Uterus (tissue), 4 donors: Measurements from ENCODE around the gene COL4A4. TPM values are rescaled to one million over a fixed set of nuclear protein-coding genes. Genes with fewer than 3 reads are reported as not detected.
"Not testable (repeated sequence)": the region's sequence is repeated elsewhere in the genome, so short reads cannot be mapped to it uniquely, and the experiment has no call there.

ENCODE experiments used
- DNase-seq, 2 donors: peaks; one replicate each; pipeline ENCODE4 v3.0.0-alpha.2; 2019 to 2020
- H3K27ac ChIP-seq, 2 donors: fragments of 200-600 bp; sonication (generic); 1 replicate in 1 of 2; 2 replicates in 1 of 2; pipeline ENCODE4 v1.5.1; 2016 to 2018
- H3K27me3 ChIP-seq, 2 donors: fragments of 200-600 bp; sonication (generic); one replicate each; pipeline ENCODE4 v1.5.1; 2018 to 2019; ENCODE audit warnings: control low read depth in 1 of 2
- H3K36me3 ChIP-seq, 2 donors: fragments of 200-600 bp; sonication (generic); one replicate each; pipeline ENCODE4 v1.5.1; 2019; ENCODE audit warnings: control low read depth in 1 of 2
- H3K4me1 ChIP-seq, 2 donors: fragments of 200-600 bp; sonication (generic); one replicate each; pipeline ENCODE4 v1.5.1; 2018 to 2019; ENCODE audit warnings: control low read depth in 1 of 2
- H3K4me3 ChIP-seq, 2 donors: fragments of 200-600 bp; sonication (generic); 1 replicate in 1 of 2; 2 replicates in 1 of 2; pipeline ENCODE4 v1.5.1; 2018 to 2019; ENCODE audit warnings: mild to moderate bottlenecking in 1 of 2
- H3K9me3 ChIP-seq, 2 donors: fragments of 200-600 bp; sonication (generic); one replicate each; pipeline ENCODE4 v1.5.1; 2019; ENCODE audit warnings: control low read depth in 1 of 2
- CTCF ChIP-seq, 4 experiments: fragments of 200-600 bp in 2 of 4; fragments of 450-650 bp in 2 of 4; sonication (generic) in 2 of 4; IDR thresholded peaks; one replicate each; pipeline ENCODE4 v1.5.1; 2016 to 2019; ENCODE audit warnings: antibody characterized with exemption in 4 of 4, mild to moderate bottlenecking in 2 of 4, moderate library complexity in 1 of 4
- POLR2A ChIP-seq, 2 donors: fragments of 450-650 bp; IDR thresholded peaks; one replicate each; pipeline ENCODE4 v1.6.1; 2016; ENCODE audit warnings: antibody characterized with exemption in 2 of 2, mild to moderate bottlenecking in 1 of 2, moderate library complexity in 1 of 2
- intact Hi-C: fragments of 100-400 bp; cut with DNase I; formaldehyde crosslinking; loops from one replicate; pipeline ENCODE4 v1.15.1; 2023; ENCODE audit warnings: low total_unique reads
- total RNA-seq, 4 donors: library from RNA; depleted of rRNA in 3 of 4; stranded (reverse); fragments of >200 nt in 3 of 4; gene quantifications; one replicate each; pipeline versions ENCODE4 v1.1.0 to v1.2.4, GENCODE V29; 2014 to 2023
- donor health status: DM: yes; HTN: yes; CAD: no.

Gene COL4A4
- total RNA-seq, 4 donors from 2014 or later = 0.76 to 6.4 (median 3.4) TPM

DNA sequence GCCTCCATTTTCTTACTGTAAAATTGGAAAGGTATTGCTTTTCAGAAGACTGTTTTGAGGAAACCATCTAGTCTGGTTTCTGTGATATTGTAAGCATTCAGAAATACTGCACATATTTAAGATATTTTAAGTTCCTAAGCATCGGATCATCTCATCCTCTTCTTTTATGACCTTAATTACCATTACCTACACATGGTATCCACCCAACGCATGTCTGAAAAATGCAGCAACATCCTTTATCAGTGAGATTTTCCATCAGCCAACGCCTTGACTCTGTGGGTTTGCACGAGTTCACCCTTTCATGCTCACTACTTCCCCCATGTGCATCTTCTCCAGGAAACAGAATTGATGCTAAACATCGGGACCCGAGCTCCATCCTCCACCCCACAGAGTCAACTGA is 84.3 kb downstream of the COL4A4 start:
- intact Hi-C loops = no loop called here
- TF ChIP-seq POLR2A (IDR thresholded peaks at IDR 0.05) (no peak), CTCF (IDR thresholded peaks at IDR 0.05) (no peak)
- no peaks in the 10 kb centered on the region for H3K4me1 ChIP-seq

GRCh38 chr2:227065065-227065464 is 98.9 kb downstream of the COL4A4 start:
- H3K4me3 ChIP-seq, H3K9me3 ChIP-seq, H3K4me1 ChIP-seq, H3K27me3 ChIP-seq, DNase-seq, H3K27ac ChIP-seq, intact Hi-C loops, H3K36me3 ChIP-seq: not testable (repeated sequence)

More for the DNA sequence above, 84.3 kb downstream of the COL4A4 start:
- Histone ChIP-seq H3K9me3 (no peaks in the 10 kb centered on the region), H3K27me3 (no peaks in the 10 kb centered on the region), H3K4me3 (no peak overlapping the region), H3K27ac (no peak overlapping the region), H3K36me3 (no peaks in the 10 kb centered on the region)
- DNase-seq = no peak

DNA sequence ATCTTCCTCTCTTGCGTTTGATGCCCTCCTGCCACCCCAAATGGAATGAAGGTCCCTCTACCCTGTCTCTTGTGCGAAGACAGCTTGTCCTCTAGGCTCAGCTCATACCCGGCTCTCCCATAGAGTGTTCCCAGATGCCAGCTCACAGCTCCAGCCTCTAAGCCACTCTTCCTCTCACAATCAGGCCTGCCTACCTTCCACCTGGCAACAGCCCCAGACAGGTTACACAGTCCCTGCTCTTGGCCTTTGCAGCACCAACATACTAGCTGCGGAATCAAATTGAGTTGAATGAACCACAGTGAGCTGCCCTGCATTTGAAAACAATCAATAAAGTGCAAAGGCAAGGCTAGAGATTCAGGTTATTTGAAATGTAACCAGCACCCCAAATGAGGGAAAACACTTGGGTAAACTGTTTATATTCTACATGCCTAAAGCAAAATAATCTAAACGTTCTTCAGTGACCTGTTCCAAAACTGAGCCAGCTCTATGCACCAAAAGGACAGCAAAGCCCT is 105.1 kb downstream of the COL4A4 start:
- no peaks in the 10 kb centered on the region for H3K36me3 ChIP-seq
- H3K4me3 ChIP-seq = no peak overlapping the region
- no peak overlapping the region for H3K27ac ChIP-seq
- intact Hi-C loops = no loop called here
- H3K4me1 ChIP-seq = no peaks in the 10 kb centered on the region
- TF ChIP-seq POLR2A (IDR thresholded peaks at IDR 0.05) = no peak
- no peak for TF ChIP-seq CTCF (IDR thresholded peaks at IDR 0.05)
- H3K27me3 ChIP-seq = no peaks in the 10 kb centered on the region
- DNase-seq = no peak
- H3K9me3 ChIP-seq = no peaks in the 10 kb centered on the region

GRCh38 chr2:227057743-227058447 is 106.1 kb downstream of the COL4A4 start:
- DNase-seq = no peak
- H3K9me3 ChIP-seq = no peaks in the 10 kb centered on the region
- TF ChIP-seq CTCF (IDR thresholded peaks at IDR 0.05) (no peak), POLR2A (IDR thresholded peaks at IDR 0.05) (no peak)
- no peaks in the 10 kb centered on the region for H3K36me3 ChIP-seq
- no peak overlapping the region for H3K4me3 ChIP-seq
- no peaks in the 10 kb centered on the region for H3K4me1 ChIP-seq
- intact Hi-C loops = no loop called here
- no peaks in the 10 kb centered on the region for H3K27me3 ChIP-seq
- no peak overlapping the region for H3K27ac ChIP-seq

GRCh38 chr2:227057060-227057459 is 106.9 kb downstream of the COL4A4 start:
- Histone ChIP-seq H3K4me3 (no peak overlapping the region), H3K27ac (no peak overlapping the region), H3K27me3 (no peaks in the 10 kb centered on the region), H3K4me1 (no peaks in the 10 kb centered on the region), H3K36me3 (no peaks in the 10 kb centered on the region), H3K9me3 (no peaks in the 10 kb centered on the region)
- DNase-seq = no peak
- TF ChIP-seq POLR2A (IDR thresholded peaks at IDR 0.05) = no peak
- no peak for TF ChIP-seq CTCF (IDR thresholded peaks at IDR 0.05)
- intact Hi-C loops = no loop called here
